Measurements from ENCODE around the gene PPAN. TPM values are rescaled to one million over a fixed set of nuclear protein-coding genes. Genes with fewer than 3 reads are reported as not detected.

PPAN gene
- total RNA-seq, 1 donor from 2014 or later: 45.3 TPM

DNA sequence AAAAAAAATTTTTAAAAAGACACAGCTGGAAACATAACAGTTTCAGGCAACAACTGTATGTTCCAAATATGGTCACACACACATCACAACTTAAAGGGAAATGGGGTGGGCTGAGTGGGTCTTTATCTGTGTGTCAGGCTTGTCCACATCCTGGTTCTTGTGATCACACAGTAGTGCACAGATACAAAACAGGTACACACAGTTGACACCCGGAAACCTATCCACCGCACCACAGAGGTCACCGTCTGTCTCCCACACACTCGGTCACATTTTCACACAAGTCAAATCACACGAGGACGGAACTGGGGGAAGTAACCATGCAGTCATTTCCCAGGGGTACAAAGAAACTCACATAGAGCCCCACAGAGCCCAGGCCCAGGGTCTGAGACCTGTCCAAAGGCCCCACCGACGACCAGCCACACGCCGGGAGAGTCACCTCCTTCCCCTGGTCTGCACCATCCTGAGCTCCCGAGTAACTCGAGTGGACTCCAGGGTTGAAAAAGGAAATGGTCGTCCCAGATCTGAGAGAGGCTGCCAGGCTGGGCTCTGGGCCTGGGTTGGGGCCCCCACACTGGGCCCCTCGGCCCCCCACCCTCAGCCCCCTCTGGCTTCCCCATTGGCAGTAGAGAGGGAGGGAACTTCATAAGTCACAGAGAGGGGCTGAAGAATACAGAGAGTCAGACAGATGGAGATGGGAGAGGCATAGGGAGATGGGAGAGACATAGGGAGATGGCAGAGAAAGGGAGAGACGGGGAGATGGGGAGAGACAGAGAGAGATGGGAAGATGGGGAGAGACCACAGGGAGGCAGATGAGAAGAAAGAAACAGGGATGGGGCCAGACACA lies 1.3 kb upstream of the PPAN start:
- no peak for DNase-seq (ENCODE audit: low read depth)
- Histone ChIP-seq H3K4me3 (ENCODE audit: low read depth, low read length) (no peak overlapping the region), H3K36me3 (ENCODE audit: control insufficient read depth, insufficient read depth, low read length) (peaks cover 21% of the 10 kb centered on the region), H3K27me3 (ENCODE audit: control insufficient read depth, insufficient read depth, low read length) (no peaks in the 10 kb centered on the region)
- TF ChIP-seq, protein P1, sequence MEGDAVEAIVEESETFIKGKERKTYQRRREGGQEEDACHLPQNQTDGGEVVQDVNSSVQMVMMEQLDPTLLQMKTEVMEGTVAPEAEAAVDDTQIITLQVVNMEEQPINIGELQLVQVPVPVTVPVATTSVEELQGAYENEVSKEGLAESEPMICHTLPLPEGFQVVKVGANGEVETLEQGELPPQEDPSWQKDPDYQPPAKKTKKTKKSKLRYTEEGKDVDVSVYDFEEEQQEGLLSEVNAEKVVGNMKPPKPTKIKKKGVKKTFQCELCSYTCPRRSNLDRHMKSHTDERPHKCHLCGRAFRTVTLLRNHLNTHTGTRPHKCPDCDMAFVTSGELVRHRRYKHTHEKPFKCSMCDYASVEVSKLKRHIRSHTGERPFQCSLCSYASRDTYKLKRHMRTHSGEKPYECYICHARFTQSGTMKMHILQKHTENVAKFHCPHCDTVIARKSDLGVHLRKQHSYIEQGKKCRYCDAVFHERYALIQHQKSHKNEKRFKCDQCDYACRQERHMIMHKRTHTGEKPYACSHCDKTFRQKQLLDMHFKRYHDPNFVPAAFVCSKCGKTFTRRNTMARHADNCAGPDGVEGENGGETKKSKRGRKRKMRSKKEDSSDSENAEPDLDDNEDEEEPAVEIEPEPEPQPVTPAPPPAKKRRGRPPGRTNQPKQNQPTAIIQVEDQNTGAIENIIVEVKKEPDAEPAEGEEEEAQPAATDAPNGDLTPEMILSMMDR (IDR thresholded peaks at IDR 0.05; ENCODE audit: insufficient read depth, low read length, severe bottlenecking): no peak
- FAIRE-seq: no peak

- H3K36me3 ChIP-seq (ENCODE audit: control insufficient read depth, insufficient read depth, low read length): peaks cover 26% of the 10 kb centered on the region
- TF ChIP-seq, protein P1 (IDR thresholded peaks at IDR 0.05; ENCODE audit: insufficient read depth, low read length, severe bottlenecking): no peak
- H3K27me3 ChIP-seq (ENCODE audit: control insufficient read depth, insufficient read depth, low read length): no peaks in the 10 kb centered on the region
- no peak for FAIRE-seq
- no peak overlapping the region for H3K4me3 ChIP-seq (ENCODE audit: low read depth, low read length)
- DNase-seq (ENCODE audit: low read depth): no peak
Measured at GRCh38 chr19:10105509-10106099, 558 bp upstream of the PPAN start.

- no peak for FAIRE-seq
- peaks cover 35% of the 10 kb centered on the region for H3K36me3 ChIP-seq (ENCODE audit: control insufficient read depth, insufficient read depth, low read length)
Measured at GRCh38 chr19:10107254-10107653, 1.1 kb downstream of the PPAN start.

GRCh38 chr19:10107817-10108367 lies 1.7 kb downstream of the PPAN start:
- Histone ChIP-seq H3K36me3 (ENCODE audit: control insufficient read depth, insufficient read depth, low read length) (peaks cover 35% of the 10 kb centered on the region), H3K27me3 (ENCODE audit: control insufficient read depth, insufficient read depth, low read length) (no peaks in the 10 kb centered on the region), H3K4me3 (ENCODE audit: low read depth, low read length) (no peak overlapping the region)
- no peak for DNase-seq (ENCODE audit: low read depth)
- FAIRE-seq: no peak
- TF ChIP-seq, protein P1 (IDR thresholded peaks at IDR 0.05; ENCODE audit: insufficient read depth, low read length, severe bottlenecking): no peak

More at GRCh38 chr19:10107254-10107653, 1.1 kb downstream of the PPAN start:
- TF ChIP-seq, protein P1 (IDR thresholded peaks at IDR 0.05; ENCODE audit: insufficient read depth, low read length, severe bottlenecking): no peak
- peak overlapping the region; percentile 95 for H3K4me3 ChIP-seq (ENCODE audit: low read depth, low read length)
- H3K27me3 ChIP-seq (ENCODE audit: control insufficient read depth, insufficient read depth, low read length): no peaks in the 10 kb centered on the region
- no peak for DNase-seq (ENCODE audit: low read depth)

DNA sequence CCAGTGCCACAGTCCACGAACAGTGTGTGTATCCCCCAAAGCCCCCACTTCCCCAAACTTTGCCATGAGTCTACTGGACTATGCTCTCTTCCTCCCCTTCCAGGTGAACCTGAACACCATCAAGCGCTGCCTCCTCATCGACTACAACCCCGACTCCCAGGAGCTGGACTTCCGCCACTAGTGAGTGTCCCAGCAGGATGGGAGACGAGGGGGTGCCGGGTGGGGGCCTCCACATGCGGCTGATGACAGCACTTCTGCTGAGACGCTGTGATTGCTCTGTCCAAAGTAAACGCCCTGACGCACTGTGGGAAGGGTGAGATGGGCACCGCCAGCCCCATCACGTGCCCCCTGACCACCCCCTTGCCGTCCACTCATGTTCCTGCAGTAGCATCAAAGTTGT lies 3.4 kb downstream of the PPAN start:
- no peaks in the 10 kb centered on the region for H3K27me3 ChIP-seq (ENCODE audit: control insufficient read depth, insufficient read depth, low read length)
- FAIRE-seq: no peak
- no peak overlapping the region for H3K4me3 ChIP-seq (ENCODE audit: low read depth, low read length)
- no peak for DNase-seq (ENCODE audit: low read depth)
- H3K36me3 ChIP-seq (ENCODE audit: control insufficient read depth, insufficient read depth, low read length): peaks cover 35% of the 10 kb centered on the region
- TF ChIP-seq, protein P1 (IDR thresholded peaks at IDR 0.05; ENCODE audit: insufficient read depth, low read length, severe bottlenecking): no peak

All from bronchial epithelial cell (primary cell).